AG09309 (cell line): Measurements from ENCODE around the gene ICAM4.

ENCODE experiments used
- DNase-seq: peaks from one replicate; pipeline ENCODE4 v3.0.0-alpha.2; 2010; ENCODE audit warnings: low read depth
- H3K4me3 ChIP-seq: 2 replicates; pipeline ENCODE4 v1.5.1; 2011; ENCODE audit warnings: mild to moderate bottlenecking, low read depth, low read length, moderate library complexity; ENCODE audit not compliant: control insufficient read depth
- CTCF ChIP-seq: IDR thresholded peaks from 2 replicates; pipeline ENCODE4 v1.5.1; 2011; ENCODE audit warnings: mild to moderate bottlenecking, low read depth, low read length, inconsistent platforms; ENCODE audit not compliant: insufficient read depth, control insufficient read depth; ENCODE audit errors: missing control alignments

Gene ICAM4

GRCh38 chr19:10256970-10257615 lies 29.7 kb upstream of the ICAM4 start:
- no peak overlapping the region for H3K4me3 ChIP-seq
- no peak for TF ChIP-seq CTCF
- DNase-seq: no peak

- no peak for TF ChIP-seq CTCF
- no peak for DNase-seq
- no peak overlapping the region for H3K4me3 ChIP-seq
Observed at GRCh38 chr19:10258080-10258710, 28.6 kb upstream of the ICAM4 start.

GRCh38 chr19:10259162-10259905 lies 27.4 kb upstream of the ICAM4 start:
- DNase-seq: peak; percentile 31
- peak; percentile 76 for TF ChIP-seq CTCF
- H3K4me3 ChIP-seq: no peak overlapping the region

- TF ChIP-seq CTCF: no peak
- H3K4me3 ChIP-seq: no peak overlapping the region
- no peak for DNase-seq
Observed at GRCh38 chr19:10260141-10260584, 26.6 kb upstream of the ICAM4 start.

- H3K4me3 ChIP-seq: no peak overlapping the region
- no peak for TF ChIP-seq CTCF
- no peak for DNase-seq
Observed at GRCh38 chr19:10262771-10263170, 24.0 kb upstream of the ICAM4 start.

GRCh38 chr19:10266706-10267105 lies 20.0 kb upstream of the ICAM4 start:
- no peak overlapping the region for H3K4me3 ChIP-seq
- DNase-seq: no peak
- TF ChIP-seq CTCF: no peak
